NOMO-1 treated with DMSO at 0.1 percent for 48 hours (cell line): ENCODE measurements around the gene TENM4.
"Not testable (repeated sequence)": the region's sequence is repeated elsewhere in the genome, so short reads cannot be mapped to it uniquely, and the experiment has no call there.

ENCODE experiments used
- DNase-seq: peaks from one replicate; lab custom pipeline; 2025; ENCODE audit not compliant: unreplicated experiment; lab: John Stamatoyannopoulos, UW

TENM4 gene

DNA sequence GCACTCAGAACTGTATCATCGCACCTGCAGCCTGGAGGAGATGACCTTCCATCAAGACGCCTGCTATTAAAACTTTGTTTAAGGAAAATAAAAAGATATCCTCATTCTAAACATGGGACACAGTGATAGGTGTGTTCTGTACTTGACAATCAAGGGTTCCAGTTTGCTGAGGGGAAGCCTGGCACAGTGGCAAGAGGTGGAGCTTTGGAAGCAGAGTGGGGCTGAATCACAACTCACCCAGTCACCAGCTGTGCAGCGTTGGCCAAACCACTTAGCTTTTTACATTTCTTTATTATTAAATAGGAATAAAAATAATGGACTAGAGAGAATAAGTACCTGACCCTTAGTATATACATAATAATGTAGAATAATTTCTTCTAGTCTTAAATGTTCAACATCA lies 220.7 kb downstream of the TENM4 start:
- no peak for DNase-seq

DNA sequence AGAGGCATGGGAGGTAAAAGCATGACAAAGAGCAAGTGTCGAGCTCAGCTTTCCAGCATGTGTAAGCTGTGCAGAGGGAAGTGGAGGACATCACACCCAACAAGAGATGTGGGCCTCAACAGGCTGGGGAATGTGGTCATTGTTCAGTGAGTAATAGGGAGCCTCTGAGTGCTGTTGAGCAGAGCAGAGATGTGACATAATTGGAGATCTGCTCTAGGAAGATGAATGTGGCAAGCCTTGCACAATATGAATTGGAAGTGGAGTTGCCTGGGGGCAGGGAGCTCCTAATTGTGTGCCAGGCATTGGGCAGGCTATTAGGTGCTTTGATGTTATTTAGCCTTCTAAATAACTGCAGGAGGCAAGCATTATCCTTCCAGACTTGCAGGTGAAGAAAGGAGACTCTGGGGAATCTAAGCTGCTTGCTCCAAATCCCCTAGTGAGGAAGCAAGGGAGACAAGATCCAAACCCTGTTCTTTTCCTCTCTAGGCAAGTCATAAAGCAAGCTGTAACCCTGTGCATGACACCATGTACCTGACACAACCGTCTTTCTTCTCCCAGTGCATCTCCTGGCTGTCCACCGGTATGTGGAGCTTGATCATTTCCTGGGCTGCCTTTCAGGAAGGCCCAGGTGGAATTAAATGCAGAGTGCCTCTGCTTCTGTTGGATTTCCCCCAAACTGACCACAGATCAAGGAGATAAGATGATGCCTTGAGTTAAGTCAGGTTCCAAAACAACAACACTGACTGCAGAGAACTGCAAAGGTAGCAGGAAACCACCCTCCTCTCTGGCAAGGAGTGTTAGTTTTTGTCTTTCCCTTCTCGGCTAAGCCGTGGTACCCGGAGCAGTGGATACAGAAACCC lies 221.4 kb downstream of the TENM4 start:
- DNase-seq: no peak

DNA sequence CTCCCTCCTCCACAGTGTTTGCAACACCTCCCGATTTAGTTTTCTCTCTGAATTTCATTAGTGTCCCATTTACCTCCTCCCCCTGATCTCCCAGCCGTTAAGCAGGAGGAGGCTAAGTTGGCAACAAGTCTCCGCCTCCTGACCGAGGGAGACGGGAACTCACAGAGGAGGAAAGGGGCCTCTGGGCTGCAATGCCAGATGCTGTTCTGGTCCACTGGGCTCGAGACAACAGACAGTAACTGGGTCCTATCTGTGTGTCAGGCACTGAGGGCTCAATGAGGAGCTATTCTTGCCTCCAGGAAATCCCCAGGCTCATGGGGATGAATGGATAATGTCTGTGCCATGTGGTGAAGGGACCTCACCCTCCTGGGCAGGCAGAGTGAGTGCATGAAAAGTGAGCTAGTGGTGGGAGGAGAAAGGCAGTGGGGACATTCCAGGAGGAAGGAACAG lies 228.1 kb downstream of the TENM4 start:
- no peak for DNase-seq

DNA sequence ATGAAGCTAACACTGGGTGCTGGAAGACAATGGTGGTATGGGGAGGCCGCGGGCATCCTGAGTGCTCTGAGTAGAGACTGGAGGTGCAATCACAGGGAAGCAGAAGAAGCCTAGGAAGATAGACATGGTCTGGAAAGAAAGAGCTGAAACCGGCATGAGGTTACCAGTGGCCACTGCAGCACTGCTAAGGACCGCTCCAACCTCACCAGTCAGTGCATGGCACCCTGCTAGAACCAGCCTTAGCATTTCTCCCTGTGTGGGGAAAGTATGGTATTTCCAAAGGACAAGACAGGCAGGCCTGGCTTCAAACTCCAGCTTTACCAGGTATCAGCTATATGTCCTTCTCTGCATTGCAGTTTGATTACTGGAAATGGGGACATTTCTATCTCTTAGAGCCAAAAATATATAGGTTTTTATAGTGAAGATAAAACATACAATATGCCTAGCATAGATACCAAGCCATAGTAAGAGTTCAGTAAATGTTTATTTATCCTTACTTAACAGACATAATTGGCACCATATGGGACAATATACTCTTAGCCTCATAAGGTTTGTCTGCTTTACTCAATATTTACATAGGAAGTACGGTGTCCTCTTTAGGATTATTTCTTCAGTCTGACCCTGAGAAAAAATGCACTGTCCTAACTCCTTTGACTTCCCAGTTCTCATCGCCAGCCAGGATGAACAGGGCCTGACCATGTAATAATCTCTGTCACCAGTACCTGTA lies 231.1 kb downstream of the TENM4 start:
- no peak for DNase-seq

DNA sequence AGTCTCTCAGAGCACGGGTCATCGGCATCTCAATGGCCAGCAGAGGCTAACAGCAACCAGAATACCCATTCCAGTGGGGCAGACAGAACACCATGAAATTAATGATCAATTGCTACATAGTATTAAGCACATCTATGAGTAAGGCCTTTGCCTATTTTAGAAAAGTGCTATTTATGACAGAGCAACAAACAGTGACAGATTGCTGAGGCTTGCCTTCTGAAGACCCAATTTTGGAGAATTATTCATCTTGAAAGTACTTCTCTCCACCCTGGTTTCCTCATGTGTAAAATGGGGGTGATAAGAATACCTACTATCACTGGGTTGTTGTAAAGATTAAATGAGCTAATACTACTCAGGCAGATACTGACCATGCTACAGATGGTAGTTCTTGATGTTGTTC lies 232.7 kb downstream of the TENM4 start:
- no peak for DNase-seq

DNA sequence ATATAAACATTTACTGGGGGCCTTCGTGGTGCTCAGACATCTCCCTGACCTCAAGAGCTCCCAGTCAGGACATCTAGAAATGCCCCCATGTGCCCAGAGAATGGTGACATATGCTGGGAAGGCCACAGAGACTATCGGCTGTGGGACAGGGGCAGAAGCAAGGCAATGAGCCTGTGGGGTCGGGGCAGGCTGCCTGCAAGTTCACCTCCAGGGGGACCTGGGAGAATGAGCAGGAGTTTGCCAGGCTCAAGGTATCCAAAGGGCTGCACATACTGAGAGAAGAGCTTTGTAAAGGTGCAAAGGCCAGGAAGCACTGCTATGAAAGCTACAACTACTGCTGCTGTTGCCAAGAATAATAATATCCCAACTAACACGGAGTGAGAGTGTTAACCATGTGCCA lies 233.9 kb downstream of the TENM4 start:
- DNase-seq: no peak

GRCh38 chr11:79205786-79206185 lies 235.0 kb downstream of the TENM4 start:
- no peak for DNase-seq

DNA sequence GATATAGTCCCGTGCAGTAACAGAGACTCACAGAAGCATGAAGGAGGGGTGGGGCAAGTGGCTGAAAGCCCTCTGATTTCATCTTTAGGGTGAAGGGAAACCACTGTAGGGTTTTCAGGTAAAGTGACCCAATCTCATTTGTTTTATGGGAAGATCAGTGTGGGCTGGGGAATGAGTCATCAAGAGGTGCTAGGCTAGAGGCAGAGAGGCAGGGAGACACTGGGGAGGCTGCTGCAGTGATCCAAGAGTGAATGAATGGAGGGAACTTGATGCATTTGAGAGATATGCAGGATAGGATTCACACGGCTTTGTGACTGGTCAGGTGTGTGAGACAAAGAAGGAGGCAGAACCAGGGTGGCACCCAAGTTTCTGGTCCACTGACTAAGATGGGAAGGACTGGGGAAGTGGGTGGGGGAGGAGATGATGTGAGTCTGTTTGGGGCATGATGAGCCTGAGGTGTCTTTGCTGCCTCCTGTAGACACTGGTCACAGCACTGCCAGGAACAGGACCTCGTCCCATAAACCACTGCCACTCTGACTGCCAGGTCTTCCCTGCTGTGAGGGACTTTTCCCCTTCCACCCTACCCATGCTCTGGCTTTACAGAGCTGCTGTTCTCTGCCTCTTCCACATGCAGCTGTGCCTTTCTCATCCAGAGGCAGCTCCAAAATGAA lies 239.0 kb downstream of the TENM4 start:
- DNase-seq: no peak

GRCh38 chr11:79200398-79201070 lies 240.3 kb downstream of the TENM4 start:
- DNase-seq: no peak

DNA sequence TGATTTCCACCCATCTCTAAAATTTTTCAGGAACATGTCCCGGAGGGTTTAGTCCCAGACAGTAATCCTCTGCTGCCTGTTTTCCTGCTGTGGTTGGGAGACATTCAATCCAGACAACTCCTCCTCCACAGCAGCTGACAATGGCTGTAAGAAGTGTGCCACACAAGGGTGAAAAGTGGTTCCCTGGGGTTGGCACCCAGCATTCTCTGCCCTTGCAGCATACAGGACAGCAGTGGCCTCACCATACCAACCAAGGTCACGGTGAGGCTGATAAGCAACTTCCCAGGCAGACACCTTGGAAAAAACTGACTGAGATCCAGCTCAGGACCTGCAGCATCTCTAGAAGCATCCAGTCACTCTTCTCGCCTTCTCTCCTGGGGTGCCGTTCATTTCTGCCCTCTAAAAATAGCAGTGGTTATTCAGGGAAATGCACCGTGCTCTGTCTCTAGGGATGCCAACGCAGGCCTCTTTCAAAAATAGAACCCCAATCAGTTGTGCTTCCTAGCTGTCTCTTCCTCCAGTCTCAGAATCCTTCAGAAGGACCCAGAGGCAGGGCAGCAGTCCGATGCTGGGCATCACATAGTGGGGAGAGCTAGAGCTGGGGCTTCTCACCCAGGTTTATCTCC lies 241.0 kb downstream of the TENM4 start:
- DNase-seq: no peak

GRCh38 chr11:79198898-79199250 lies 242.0 kb downstream of the TENM4 start:
- no peak for DNase-seq

GRCh38 chr11:79198203-79198897 lies 242.5 kb downstream of the TENM4 start:
- no peak for DNase-seq

DNA sequence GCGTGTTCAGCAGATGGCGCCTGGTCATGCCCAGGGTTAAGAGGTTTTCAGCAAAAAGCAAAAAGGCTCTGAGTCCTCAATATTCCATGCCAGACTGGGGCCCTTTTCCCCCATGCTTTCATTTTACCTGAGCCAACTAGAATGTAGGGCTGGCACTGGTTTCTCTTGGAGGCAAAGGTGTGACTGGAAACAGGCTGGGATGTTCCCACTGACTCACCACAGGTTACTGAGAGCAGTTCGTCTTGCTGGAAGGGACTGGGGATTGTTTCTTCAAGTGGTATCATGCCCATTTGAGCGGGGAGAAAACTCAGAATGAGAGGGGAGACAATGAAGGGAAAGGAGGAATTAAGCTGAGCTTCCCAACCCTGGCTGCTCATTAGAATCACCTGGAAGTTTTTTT lies 243.9 kb downstream of the TENM4 start:
- no peak for DNase-seq

GRCh38 chr11:79195209-79195608 lies 245.6 kb downstream of the TENM4 start:
- DNase-seq: no peak

DNA sequence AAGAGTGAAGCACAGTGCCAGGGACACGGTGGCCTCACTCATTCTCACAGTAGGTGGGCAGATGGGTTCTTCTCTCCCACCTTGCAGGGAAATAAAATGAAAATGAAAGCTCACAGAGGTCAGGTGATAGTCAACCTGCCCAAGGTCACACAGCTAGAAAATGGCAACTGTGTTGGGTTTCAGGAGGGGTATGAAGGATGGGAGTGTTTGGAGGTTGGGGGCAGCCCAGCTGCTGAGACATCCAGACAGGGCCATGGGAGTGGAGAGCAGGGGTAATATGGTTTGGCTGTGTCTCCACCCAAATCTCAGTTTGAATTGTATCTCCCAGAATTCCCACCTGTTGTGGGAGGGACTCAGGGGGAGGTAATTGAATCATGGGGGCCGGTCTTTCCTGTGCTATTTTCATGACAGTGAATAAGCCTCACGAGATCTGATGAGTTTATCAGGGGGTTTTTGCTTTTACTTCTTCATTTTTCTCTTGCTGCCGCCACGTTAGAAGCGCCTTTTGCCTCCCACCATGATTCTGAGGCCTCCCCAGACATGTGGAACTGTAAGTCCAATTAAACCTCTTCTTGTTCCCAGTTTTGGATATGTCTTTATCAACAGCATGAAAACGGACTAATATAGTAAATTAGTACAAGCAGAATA lies 247.0 kb downstream of the TENM4 start:
- DNase-seq: no peak

GRCh38 chr11:79192836-79193235 lies 248.0 kb downstream of the TENM4 start:
- DNase-seq: no peak

DNA sequence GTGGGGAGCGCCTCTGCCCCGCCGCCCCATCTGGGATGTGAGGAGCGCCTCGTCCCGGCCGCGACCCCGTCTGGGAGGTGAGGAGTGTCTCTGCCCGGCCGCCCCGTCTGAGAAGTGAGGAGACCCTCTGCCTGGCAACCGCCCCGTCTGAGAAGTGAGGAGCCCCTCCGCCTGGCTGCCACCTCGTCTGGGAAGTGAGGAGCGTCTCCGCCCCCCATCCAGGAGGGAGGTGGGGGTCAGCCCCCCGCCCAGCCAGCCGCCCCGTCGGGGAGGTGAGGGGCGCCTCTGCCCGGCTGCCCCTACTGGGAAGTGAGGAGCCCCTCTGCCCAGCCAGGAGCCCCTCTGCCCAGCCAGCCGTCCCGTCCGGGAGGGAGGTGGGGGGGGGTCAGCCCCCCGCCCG lies 249.1 kb downstream of the TENM4 start:
- DNase-seq: not testable (repeated sequence)

- not testable (repeated sequence) for DNase-seq
Observed at GRCh38 chr11:79190553-79190952, 250.3 kb downstream of the TENM4 start.

DNA sequence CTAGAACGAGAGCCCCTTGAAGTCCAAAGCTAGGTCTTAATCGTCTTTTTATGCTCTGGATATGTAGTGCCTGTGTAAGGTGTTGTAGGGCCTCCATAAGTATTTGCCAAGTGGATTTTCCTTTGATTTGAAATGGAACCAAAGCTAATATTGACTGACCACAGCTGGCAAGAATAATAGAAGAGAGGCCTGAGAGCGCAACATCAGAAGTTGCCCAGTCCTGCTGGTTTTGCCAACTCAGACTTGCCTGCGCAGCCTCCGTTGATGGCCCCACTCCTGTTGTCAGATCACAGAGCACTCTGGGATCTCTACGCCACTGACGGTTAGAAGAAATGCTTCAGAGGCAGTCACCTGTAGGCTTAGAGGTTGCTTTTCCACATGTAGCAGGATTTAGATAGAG lies 251.2 kb downstream of the TENM4 start:
- no peak for DNase-seq

GRCh38 chr11:79189055-79189454 lies 251.8 kb downstream of the TENM4 start:
- DNase-seq: peak; percentile 95
